Measurements from ENCODE around the gene ETS2. TPM values are rescaled to one million over a fixed set of nuclear protein-coding genes. Genes with fewer than 3 reads are reported as not detected.

ETS2 gene
- total RNA-seq, 4 donors from 2014 or later = 31.1 to 175 (median 63.8) TPM

DNA sequence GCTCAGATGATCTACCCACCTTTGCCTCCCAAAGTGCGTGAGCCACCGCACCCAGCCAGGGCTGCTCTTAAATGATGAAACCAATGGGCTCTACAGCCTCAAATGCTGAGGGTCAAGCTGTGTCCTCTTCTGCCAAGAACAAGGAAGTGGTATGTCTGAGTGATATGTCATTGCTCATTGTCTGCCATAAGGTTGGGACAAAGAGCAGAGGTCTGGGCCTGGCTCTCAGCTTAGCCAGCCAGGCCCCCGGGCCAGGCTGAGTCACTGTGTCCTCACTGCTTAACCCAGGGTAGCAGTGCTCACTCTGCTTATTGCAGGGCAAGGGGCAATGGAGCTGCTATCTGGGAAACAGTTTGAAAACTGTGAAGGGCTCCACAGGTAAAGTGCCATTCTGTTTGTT, 8.3 kb upstream of the ETS2 start:
- H3K4me1 ChIP-seq = no peaks in the 10 kb centered on the region
- 83% methylated on average over 2 of the region's 3 CpGs for WGBS
- intact Hi-C loops (cut with DNase I) = no loop called here

DNA sequence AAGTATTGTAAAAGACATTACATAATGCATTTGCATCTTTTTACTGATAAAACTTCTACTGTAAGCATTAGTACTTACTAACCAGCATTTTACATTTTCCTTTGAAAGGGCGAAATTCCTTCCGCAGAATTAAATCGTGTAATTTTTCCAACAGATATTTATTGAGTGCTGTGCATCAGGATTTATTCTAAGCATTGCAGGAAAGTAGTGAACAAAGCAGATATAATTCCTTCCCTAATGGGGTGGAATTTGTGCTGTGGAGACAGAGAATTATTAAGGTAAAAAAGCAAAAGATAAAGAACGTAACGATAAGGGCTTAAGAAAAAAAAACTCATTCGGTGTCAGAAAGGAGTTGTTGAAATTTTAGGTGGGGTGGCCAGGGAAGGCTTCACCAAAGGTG, 7.6 kb upstream of the ETS2 start:
- Histone ChIP-seq H3K36me3 (no peaks in the 10 kb centered on the region), H3K27me3 (no peaks in the 10 kb centered on the region), H3K4me3 (no peak overlapping the region), H3K4me1 (no peaks in the 10 kb centered on the region), H3K27ac (replicated peaks in 1 of 4) (no peak overlapping the region), H3K9me3 (no peaks in the 10 kb centered on the region)
- DNase-seq (ENCODE audit: extremely low spot score) = no peak
- 88% methylated on average over 6 of the region's 6 CpGs for WGBS
- no peak for TF ChIP-seq POLR2A (IDR thresholded peaks at IDR 0.05; ENCODE audit: low read depth)
- TF ChIP-seq, protein P1, sequence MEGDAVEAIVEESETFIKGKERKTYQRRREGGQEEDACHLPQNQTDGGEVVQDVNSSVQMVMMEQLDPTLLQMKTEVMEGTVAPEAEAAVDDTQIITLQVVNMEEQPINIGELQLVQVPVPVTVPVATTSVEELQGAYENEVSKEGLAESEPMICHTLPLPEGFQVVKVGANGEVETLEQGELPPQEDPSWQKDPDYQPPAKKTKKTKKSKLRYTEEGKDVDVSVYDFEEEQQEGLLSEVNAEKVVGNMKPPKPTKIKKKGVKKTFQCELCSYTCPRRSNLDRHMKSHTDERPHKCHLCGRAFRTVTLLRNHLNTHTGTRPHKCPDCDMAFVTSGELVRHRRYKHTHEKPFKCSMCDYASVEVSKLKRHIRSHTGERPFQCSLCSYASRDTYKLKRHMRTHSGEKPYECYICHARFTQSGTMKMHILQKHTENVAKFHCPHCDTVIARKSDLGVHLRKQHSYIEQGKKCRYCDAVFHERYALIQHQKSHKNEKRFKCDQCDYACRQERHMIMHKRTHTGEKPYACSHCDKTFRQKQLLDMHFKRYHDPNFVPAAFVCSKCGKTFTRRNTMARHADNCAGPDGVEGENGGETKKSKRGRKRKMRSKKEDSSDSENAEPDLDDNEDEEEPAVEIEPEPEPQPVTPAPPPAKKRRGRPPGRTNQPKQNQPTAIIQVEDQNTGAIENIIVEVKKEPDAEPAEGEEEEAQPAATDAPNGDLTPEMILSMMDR (IDR thresholded peaks at IDR 0.05) = no peak
- no peak for TF ChIP-seq POLR2AphosphoS5 (IDR thresholded peaks at IDR 0.05)
- TF ChIP-seq EP300 (IDR thresholded peaks at IDR 0.05) = no peak
- intact Hi-C loops (cut with DNase I) = no loop called here

More for the DNA sequence above, 8.3 kb upstream of the ETS2 start:
- Histone ChIP-seq H3K36me3 (no peaks in the 10 kb centered on the region), H3K4me3 (no peak overlapping the region), H3K9me3 (no peaks in the 10 kb centered on the region), H3K27ac (replicated peaks in 1 of 4) (no peak overlapping the region), H3K27me3 (no peaks in the 10 kb centered on the region)
- TF ChIP-seq, protein P1 (IDR thresholded peaks at IDR 0.05) = no peak
- TF ChIP-seq EP300 (IDR thresholded peaks at IDR 0.05) (no peak), POLR2A (IDR thresholded peaks at IDR 0.05; ENCODE audit: low read depth) (no peak), POLR2AphosphoS5 (IDR thresholded peaks at IDR 0.05) (no peak)
- no peak for DNase-seq (ENCODE audit: extremely low spot score)

DNA sequence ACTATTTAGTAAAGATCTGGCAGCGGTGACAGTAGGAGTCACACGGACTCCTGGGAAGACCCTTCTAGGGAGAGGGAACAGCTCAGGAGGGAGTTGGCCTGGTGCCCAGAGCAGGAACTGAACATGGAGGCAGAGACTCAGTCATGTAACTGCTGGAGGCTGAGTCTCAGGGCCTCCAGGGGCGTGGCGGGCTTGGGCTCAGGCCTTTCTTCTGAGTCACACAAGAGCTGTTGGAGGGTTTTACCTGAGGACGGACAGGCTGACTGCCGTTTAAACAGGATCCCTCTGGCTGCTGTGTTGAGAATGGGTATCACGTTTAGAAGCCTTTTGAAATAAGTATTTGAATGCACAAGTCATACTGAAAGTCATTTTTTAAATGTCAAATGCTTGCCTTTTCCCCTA, 7.2 kb upstream of the ETS2 start:
- intact Hi-C loops (cut with DNase I) = no loop called here
- Histone ChIP-seq H3K4me3 (no peak overlapping the region), H3K27ac (replicated peaks in 1 of 4) (no peak overlapping the region), H3K36me3 (no peaks in the 10 kb centered on the region), H3K9me3 (no peaks in the 10 kb centered on the region), H3K4me1 (no peaks in the 10 kb centered on the region), H3K27me3 (no peaks in the 10 kb centered on the region)
- WGBS = 89% methylated on average over 7 of the region's 7 CpGs
- DNase-seq (ENCODE audit: extremely low spot score) = no peak
- no peak for TF ChIP-seq EP300 (IDR thresholded peaks at IDR 0.05)
- TF ChIP-seq POLR2AphosphoS5 (IDR thresholded peaks at IDR 0.05) = no peak
- TF ChIP-seq POLR2A (IDR thresholded peaks at IDR 0.05; ENCODE audit: low read depth) = no peak
- TF ChIP-seq, protein P1 (IDR thresholded peaks at IDR 0.05) = no peak

DNA sequence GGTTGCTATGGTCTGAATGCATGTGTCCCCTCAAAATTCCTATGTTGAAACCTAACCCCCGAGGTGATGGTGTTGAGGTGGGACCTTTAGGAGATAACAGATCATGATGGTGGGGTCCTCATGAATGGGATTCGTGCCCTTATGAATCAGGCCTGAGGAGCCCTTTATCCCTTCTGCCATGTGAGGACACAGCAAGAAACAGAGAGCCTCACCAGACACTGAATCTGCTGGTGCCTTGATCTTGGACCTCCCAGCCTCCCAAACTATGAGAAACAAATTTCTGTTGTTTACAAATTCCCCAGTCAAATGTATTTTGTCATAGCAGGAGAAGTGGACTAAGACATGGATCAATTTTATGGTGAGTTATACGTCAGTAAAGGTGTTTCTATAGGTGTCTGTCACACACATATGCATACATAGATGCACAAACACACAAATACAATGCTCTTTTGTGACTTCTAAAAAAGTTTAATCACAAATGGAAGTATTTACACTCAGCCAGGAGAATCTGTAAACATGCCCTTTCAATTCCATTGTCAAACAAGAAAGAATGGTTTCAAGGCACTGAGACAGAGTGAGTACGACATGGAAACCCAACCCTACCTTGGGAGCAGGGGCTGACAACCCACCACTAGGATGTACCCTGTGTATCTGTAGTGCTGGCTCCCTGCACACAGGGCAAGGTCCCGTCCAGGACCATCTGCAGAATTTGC, 5.5 kb upstream of the ETS2 start:
- WGBS = 96% methylated on average over 4 of the region's 5 CpGs
- Histone ChIP-seq H3K9me3 (no peaks in the 10 kb centered on the region), H3K4me1 (peaks cover 5 to 10% (median 8%) of the 10 kb centered on the region in 4 donors), H3K27ac (replicated peaks in 1 of 4) (no peak overlapping the region), H3K36me3 (no peaks in the 10 kb centered on the region), H3K4me3 (no peak overlapping the region), H3K27me3 (no peaks in the 10 kb centered on the region)
- TF ChIP-seq POLR2A (IDR thresholded peaks at IDR 0.05; ENCODE audit: low read depth) = no peak
- TF ChIP-seq POLR2AphosphoS5 (IDR thresholded peaks at IDR 0.05) = no peak
- TF ChIP-seq EP300 (IDR thresholded peaks at IDR 0.05) = no peak
- TF ChIP-seq, protein P1 (IDR thresholded peaks at IDR 0.05) = no peak
- DNase-seq (ENCODE audit: extremely low spot score) = no peak
- intact Hi-C loops (cut with DNase I) = loop anchor here (2.0 kb wide), 1 partner anchor 65 kb away; no protein-coding TSS in a partner anchor
